Small intestine (tissue), 7 donors: ENCODE results near the gene GLIS1. TPM values are rescaled to one million over a fixed set of nuclear protein-coding genes. Genes with fewer than 3 reads are reported as not detected.

Source experiments
- DNase-seq, 2 donors: peaks; one replicate each; pipeline versions ENCODE4 v3.0.0 to v3.0.0-alpha.2; 2013
- FAIRE-seq: peaks from 2 replicates; lab custom pipeline; 2012; peaks lifted over from hg19 to GRCh38; lab: Jason Lieb, UNC
- H3K27ac ChIP-seq, 3 donors: one replicate each; pipeline ENCODE4 v1.5.1; 2013; ENCODE audit warnings: low read length in 2 of 3, mild to moderate bottlenecking in 2 of 3, control low read depth in 1 of 3, inconsistent platforms in 1 of 3, low read depth in 1 of 3, moderate library complexity in 1 of 3
- H3K27me3 ChIP-seq, 3 donors: one replicate each; pipeline ENCODE4 v1.6.1; 2013; ENCODE audit warnings: low read length in 3 of 3, inconsistent platforms in 1 of 3; ENCODE audit not compliant: control insufficient read depth in 3 of 3, insufficient read depth in 3 of 3
- H3K36me3 ChIP-seq, 3 donors: one replicate each; pipeline ENCODE4 v1.6.1; 2013; ENCODE audit warnings: low read length in 3 of 3, inconsistent platforms in 1 of 3, low read depth in 1 of 3, mild to moderate bottlenecking in 1 of 3, moderate library complexity in 1 of 3; ENCODE audit not compliant: control insufficient read depth in 3 of 3, insufficient read depth in 2 of 3
- H3K4me1 ChIP-seq, 3 donors: one replicate each; pipeline ENCODE4 v1.6.1; 2013; ENCODE audit warnings: low read length in 2 of 3, inconsistent platforms in 1 of 3, low read depth in 1 of 3, mild to moderate bottlenecking in 1 of 3, moderate library complexity in 1 of 3; ENCODE audit not compliant: control insufficient read depth in 3 of 3, insufficient read depth in 2 of 3
- H3K4me3 ChIP-seq, 3 donors: one replicate each; pipeline ENCODE4 v1.5.1; 2013; ENCODE audit warnings: low read length in 3 of 3, control low read depth in 1 of 3, inconsistent platforms in 1 of 3, low read depth in 1 of 3, mild to moderate bottlenecking in 1 of 3, moderate library complexity in 1 of 3
- H3K9me3 ChIP-seq, 2 donors: one replicate each; pipeline ENCODE4 v1.6.1; 2013; ENCODE audit warnings: low read depth in 1 of 2, low read length in 1 of 2; ENCODE audit not compliant: control insufficient read depth in 2 of 2, insufficient read depth in 1 of 2
- WGBS, 3 donors: extraction: QIAGEN DNeasy Blood & Tissue Kit; methylation state at CpG; one replicate each; pipeline ENCODE4 v1.1.7; 2013; 5-methylcytosine and 5-hydroxymethylcytosine counted together
- polyA plus RNA-seq, 4 donors: library from polyadenylated mRNA; stranded (reverse) in 3 of 4; unstranded in 1 of 4; fragments of 200-250 nt in 3 of 4; fragments of 120-200 nt in 1 of 4; gene quantifications; one replicate each; pipeline versions ENCODE4 v1.2.1 to v1.2.3, GENCODE V29; 2013
- donor health status: healthy with polysubstance abuse.
- donor health status: control.
- donor health status: control.
- donor health status: Bipolar disorder and iron deficiency.
- donor health status: healthy.

GLIS1 gene
- polyA plus RNA-seq, 4 donors: 0.19 to 0.50 TPM; not detected in 2

GRCh38 chr1:53706356-53706755, 32.6 kb downstream of the GLIS1 start:
- WGBS, 3 donors: 39 to 58% (median 42%) methylated on average over 6 of the region's 6 CpGs
- no peaks in the 10 kb centered on the region for H3K36me3 ChIP-seq
- DNase-seq: no peak

GRCh38 chr1:53705446-53706096, 33.4 kb downstream of the GLIS1 start:
- DNase-seq (no peak), FAIRE-seq (no peak)
- 72 to 76% (median 75%) methylated on average over 7 of the region's 7 CpGs for WGBS, 3 donors
- Histone ChIP-seq H3K27me3 (peaks cover 0 to 8% (median 0%) of the 10 kb centered on the region in 3 donors), H3K27ac (no peak overlapping the region), H3K9me3 (no peaks in the 10 kb centered on the region), H3K4me1 (no peaks in the 10 kb centered on the region), H3K36me3 (no peaks in the 10 kb centered on the region), H3K4me3 (no peak overlapping the region)

More at GRCh38 chr1:53706356-53706755, 32.6 kb downstream of the GLIS1 start:
- Histone ChIP-seq H3K9me3 (no peaks in the 10 kb centered on the region), H3K4me3 (no peak overlapping the region), H3K27ac (no peak overlapping the region), H3K27me3 (peaks cover 0 to 8% (median 0%) of the 10 kb centered on the region in 3 donors), H3K4me1 (no peaks in the 10 kb centered on the region)
- no peak for FAIRE-seq

GRCh38 chr1:53704804-53705445, 34.0 kb downstream of the GLIS1 start:
- WGBS, 3 donors: 87 to 93% (median 90%) methylated on average over 8 of the region's 8 CpGs

GRCh38 chr1:53704304-53704703, 34.7 kb downstream of the GLIS1 start:
- DNase-seq: no peak
- Histone ChIP-seq H3K9me3 (no peaks in the 10 kb centered on the region), H3K4me3 (no peak overlapping the region), H3K27me3 (peaks cover 0 to 8% (median 0%) of the 10 kb centered on the region in 3 donors), H3K4me1 (no peaks in the 10 kb centered on the region), H3K36me3 (no peaks in the 10 kb centered on the region), H3K27ac (no peak overlapping the region)
- FAIRE-seq: no peak
- 92 to 95% (median 93%) methylated on average over 5 of the region's 5 CpGs for WGBS, 3 donors

More at GRCh38 chr1:53704804-53705445, 34.0 kb downstream of the GLIS1 start:
- Histone ChIP-seq H3K27ac (no peak overlapping the region), H3K36me3 (no peaks in the 10 kb centered on the region), H3K4me3 (no peak overlapping the region), H3K4me1 (no peaks in the 10 kb centered on the region), H3K27me3 (peaks cover 0 to 8% (median 0%) of the 10 kb centered on the region in 3 donors), H3K9me3 (no peaks in the 10 kb centered on the region)
- FAIRE-seq (no peak), DNase-seq (no peak)

GRCh38 chr1:53703174-53703573, 35.8 kb downstream of the GLIS1 start:
- WGBS, 3 donors: 50 to 79% (median 71%) methylated on average over 1 of the region's 1 CpG
- FAIRE-seq: no peak

GRCh38 chr1:53702341-53702740, 36.6 kb downstream of the GLIS1 start:
- Histone ChIP-seq H3K4me1 (no peaks in the 10 kb centered on the region), H3K4me3 (no peak overlapping the region), H3K27ac (no peak overlapping the region), H3K27me3 (peaks cover 0 to 8% (median 0%) of the 10 kb centered on the region in 3 donors), H3K36me3 (no peaks in the 10 kb centered on the region), H3K9me3 (no peaks in the 10 kb centered on the region)
- FAIRE-seq: no peak
- WGBS, 3 donors: 53 to 54% (median 54%) methylated on average over 8 of the region's 8 CpGs
- DNase-seq: no peak

More at GRCh38 chr1:53703174-53703573, 35.8 kb downstream of the GLIS1 start:
- Histone ChIP-seq H3K36me3 (no peaks in the 10 kb centered on the region), H3K4me1 (no peaks in the 10 kb centered on the region), H3K4me3 (no peak overlapping the region), H3K27ac (no peak overlapping the region), H3K27me3 (peaks cover 0 to 8% (median 0%) of the 10 kb centered on the region in 3 donors), H3K9me3 (no peaks in the 10 kb centered on the region)
- no peak for DNase-seq

- H3K27me3 ChIP-seq: peaks cover 0 to 8% (median 0%) of the 10 kb centered on the region in 3 donors
- no peak overlapping the region for H3K27ac ChIP-seq
- no peak overlapping the region for H3K4me3 ChIP-seq
- H3K36me3 ChIP-seq: no peaks in the 10 kb centered on the region
- DNase-seq (no peak), FAIRE-seq (no peak)
- H3K9me3 ChIP-seq: no peaks in the 10 kb centered on the region
- 85 to 90% (median 88%) methylated on average over 3 of the region's 3 CpGs for WGBS, 3 donors
- no peaks in the 10 kb centered on the region for H3K4me1 ChIP-seq
Measured at GRCh38 chr1:53700776-53701175, 38.2 kb downstream of the GLIS1 start.

GRCh38 chr1:53699981-53700380, 39.0 kb downstream of the GLIS1 start:
- H3K4me1 ChIP-seq: no peaks in the 10 kb centered on the region
- H3K9me3 ChIP-seq: no peaks in the 10 kb centered on the region
- H3K27ac ChIP-seq: no peak overlapping the region
- no peak overlapping the region for H3K4me3 ChIP-seq
- peaks cover 0 to 2% (median 0%) of the 10 kb centered on the region in 3 donors for H3K27me3 ChIP-seq
- FAIRE-seq (no peak), DNase-seq (no peak)
- WGBS, 3 donors: 92 to 94% (median 94%) methylated on average over 8 of the region's 8 CpGs
- no peaks in the 10 kb centered on the region for H3K36me3 ChIP-seq
